ENCODE data around the gene IFNGR2.
"Not testable (repeated sequence)": the region's sequence is repeated elsewhere in the genome, so short reads cannot be mapped to it uniquely, and the experiment has no call there.

Gene IFNGR2

GRCh38 chr21:33443194-33443593 is 40.0 kb downstream of the IFNGR2 start:
- no peak for DNase-seq

GRCh38 chr21:33444499-33444898 is 41.3 kb downstream of the IFNGR2 start:
- no peak for DNase-seq

GRCh38 chr21:33446620-33447019 is 43.4 kb downstream of the IFNGR2 start:
- DNase-seq = not testable (repeated sequence)

GRCh38 chr21:33449616-33450015 is 46.4 kb downstream of the IFNGR2 start:
- no peak for DNase-seq

- no peak for DNase-seq
Measured at GRCh38 chr21:33451634-33452071, 48.4 kb downstream of the IFNGR2 start.

- no peak for DNase-seq
Measured at GRCh38 chr21:33452362-33452761, 49.1 kb downstream of the IFNGR2 start.

- DNase-seq = no peak
Measured at GRCh38 chr21:33455686-33456446, 52.7 kb downstream of the IFNGR2 start.

- DNase-seq = no peak
Measured at GRCh38 chr21:33458861-33459260, 55.6 kb downstream of the IFNGR2 start.

GRCh38 chr21:33461538-33462250 is 58.5 kb downstream of the IFNGR2 start:
- no peak for DNase-seq

GRCh38 chr21:33469183-33469582 is 66.0 kb downstream of the IFNGR2 start:
- DNase-seq = not testable (repeated sequence)

- no peak for DNase-seq
Measured at GRCh38 chr21:33470701-33471100, 67.5 kb downstream of the IFNGR2 start.

GRCh38 chr21:33473344-33473743 is 70.1 kb downstream of the IFNGR2 start:
- no peak for DNase-seq

GRCh38 chr21:33477066-33477465 is 73.9 kb downstream of the IFNGR2 start:
- DNase-seq = no peak

- DNase-seq = no peak
Measured at GRCh38 chr21:33478182-33478581, 75.0 kb downstream of the IFNGR2 start.

- no peak for DNase-seq
Measured at GRCh38 chr21:33478935-33479678, 75.9 kb downstream of the IFNGR2 start.

GRCh38 chr21:33479679-33480480 is 76.7 kb downstream of the IFNGR2 start, which contains the start of gene TMEM50B:
TMEM50B (minus strand) TSS chr21:33479974; CDS start chr21:33468885, 11,089 bp downstream.
- DNase-seq = peak; percentile 88

- DNase-seq = no peak
Measured at GRCh38 chr21:33480481-33481103, 77.4 kb downstream of the IFNGR2 start.

- DNase-seq = no peak
Measured at GRCh38 chr21:33481314-33481943, 78.2 kb downstream of the IFNGR2 start.

Measured in cortex of kidney (tissue), 1 donor.